Measurements from ENCODE around the gene PTGFRN.
"Not testable (repeated sequence)": the region's sequence is repeated elsewhere in the genome, so short reads cannot be mapped to it uniquely, and the experiment has no call there.

- TF ChIP-seq SUZ12 (IDR thresholded peaks at IDR 0.05; ENCODE audit: extremely low read depth, insufficient read depth, insufficient read length); ZNF274 (IDR thresholded peaks at IDR 0.05; ENCODE audit: low read depth, low read length); YY1 (IDR thresholded peaks at IDR 0.05; ENCODE audit: insufficient read depth, insufficient read length): not testable (repeated sequence)
Measured at GRCh38 chr1:116939780-116940543, 30.2 kb downstream of the PTGFRN start.
